ENCODE data around the gene FRS2.
"Not testable (repeated sequence)": the region's sequence is repeated elsewhere in the genome, so short reads cannot be mapped to it uniquely, and the experiment has no call there.

Gene FRS2

GRCh38 chr12:69588527-69588926 is 118.3 kb downstream of the FRS2 start:
- DNase-seq: no peak

DNA sequence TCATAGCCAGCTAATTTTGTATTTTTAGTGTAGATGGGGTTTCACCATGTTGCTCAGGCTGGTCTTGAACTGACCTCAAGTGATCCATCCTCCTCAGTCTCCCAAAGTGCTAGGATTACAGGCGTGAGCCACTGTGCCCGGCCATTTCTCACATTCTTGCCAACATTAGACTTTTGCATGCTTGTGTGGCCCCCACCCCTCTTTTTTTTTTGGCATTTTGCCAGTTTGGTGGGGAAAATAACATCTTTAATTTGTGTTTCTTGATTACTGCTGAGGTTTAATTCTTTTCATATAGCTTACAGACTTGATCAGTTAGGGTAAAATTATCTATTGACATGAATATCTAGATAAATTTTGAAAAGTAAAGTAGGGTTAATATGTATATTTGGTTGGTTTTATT is 118.9 kb downstream of the FRS2 start:
- no peak for DNase-seq

GRCh38 chr12:69595689-69596088 is 125.5 kb downstream of the FRS2 start:
- DNase-seq: peak; percentile 27

GRCh38 chr12:69598174-69598753 is 128.1 kb downstream of the FRS2 start:
- no peak for DNase-seq

DNA sequence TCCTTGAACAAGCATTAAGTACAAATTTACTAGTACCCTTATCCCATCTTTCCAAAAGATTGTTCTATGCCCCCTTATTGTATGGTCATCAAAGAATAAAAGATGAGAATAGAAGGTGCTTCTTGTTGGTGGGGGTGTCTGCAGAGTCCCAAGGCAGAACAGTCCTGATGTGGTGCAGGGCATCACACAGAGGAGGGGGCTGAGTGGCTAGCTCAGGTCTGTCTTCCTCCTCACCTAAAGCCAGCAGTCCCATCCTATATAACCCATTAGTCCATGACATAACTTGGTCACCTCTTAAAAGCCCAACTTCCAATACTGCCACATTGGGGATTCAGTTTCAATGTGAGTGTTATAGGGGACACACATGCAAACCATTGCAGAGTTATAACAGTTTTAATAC is 130.6 kb downstream of the FRS2 start:
- DNase-seq: no peak

- DNase-seq: no peak
Observed at GRCh38 chr12:69601962-69602685, 131.9 kb downstream of the FRS2 start.

GRCh38 chr12:69602954-69603353 is 132.8 kb downstream of the FRS2 start:
- no peak for DNase-seq

GRCh38 chr12:69603556-69603955 is 133.4 kb downstream of the FRS2 start:
- DNase-seq: not testable (repeated sequence)

GRCh38 chr12:69604275-69604674 is 134.1 kb downstream of the FRS2 start:
- not testable (repeated sequence) for DNase-seq

- DNase-seq: peak; percentile 29
Observed at GRCh38 chr12:69608114-69608513, 137.9 kb downstream of the FRS2 start.

GRCh38 chr12:69610126-69610525 is 139.9 kb downstream of the FRS2 start:
- no peak for DNase-seq

GRCh38 chr12:69610729-69611128 is 140.5 kb downstream of the FRS2 start, which contains the start of gene LRRC10:
Gene LRRC10 (minus strand): TSS chr12:69610907. CDS start chr12:69610838, 69 bp downstream.
- no peak for DNase-seq

DNA sequence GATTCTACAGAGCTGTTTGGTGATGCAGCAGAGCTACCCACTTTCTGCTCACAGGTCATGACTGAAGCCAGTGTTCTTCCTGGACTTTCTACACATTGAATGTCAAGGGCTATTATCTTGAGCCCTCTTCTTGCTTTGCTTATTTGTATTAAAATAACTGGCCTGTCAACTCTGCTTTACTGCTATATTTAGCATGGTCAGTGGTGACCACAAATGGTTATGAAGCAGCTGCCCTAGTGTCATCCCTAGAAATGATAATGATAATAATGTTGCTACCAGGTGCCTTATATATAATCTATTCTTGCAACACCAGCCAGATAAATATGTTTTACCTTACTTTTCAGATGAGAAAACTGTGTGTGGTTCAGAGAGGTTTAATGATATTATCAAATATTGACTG is 143.2 kb downstream of the FRS2 start:
- DNase-seq: no peak

DNA sequence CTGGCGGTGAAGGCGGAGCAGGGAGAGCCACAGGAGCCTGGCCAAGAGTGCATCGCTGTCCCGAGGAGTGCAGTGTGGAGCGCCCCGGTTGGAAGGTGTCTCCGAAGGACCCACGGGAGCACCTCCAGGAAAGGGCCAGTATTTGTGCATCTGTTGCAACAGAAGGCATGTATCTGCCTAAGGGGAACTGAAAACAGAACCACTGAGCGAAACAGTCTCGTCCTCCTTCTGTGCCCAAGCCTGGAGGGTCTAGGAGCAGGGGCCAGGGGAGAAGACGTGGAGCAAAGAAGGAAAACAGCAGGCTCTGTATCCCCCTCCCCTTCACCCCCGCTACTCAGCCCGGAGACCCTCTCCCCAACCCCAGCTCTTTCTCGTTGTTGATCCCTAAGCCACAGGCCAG is 145.8 kb downstream of the FRS2 start:
- no peak for DNase-seq

GRCh38 chr12:69619050-69619449 is 148.9 kb downstream of the FRS2 start:
- no peak for DNase-seq

- no peak for DNase-seq
Observed at GRCh38 chr12:69620077-69620476, 149.9 kb downstream of the FRS2 start.

- DNase-seq: no peak
Observed at GRCh38 chr12:69620921-69621320, 150.7 kb downstream of the FRS2 start.

DNA sequence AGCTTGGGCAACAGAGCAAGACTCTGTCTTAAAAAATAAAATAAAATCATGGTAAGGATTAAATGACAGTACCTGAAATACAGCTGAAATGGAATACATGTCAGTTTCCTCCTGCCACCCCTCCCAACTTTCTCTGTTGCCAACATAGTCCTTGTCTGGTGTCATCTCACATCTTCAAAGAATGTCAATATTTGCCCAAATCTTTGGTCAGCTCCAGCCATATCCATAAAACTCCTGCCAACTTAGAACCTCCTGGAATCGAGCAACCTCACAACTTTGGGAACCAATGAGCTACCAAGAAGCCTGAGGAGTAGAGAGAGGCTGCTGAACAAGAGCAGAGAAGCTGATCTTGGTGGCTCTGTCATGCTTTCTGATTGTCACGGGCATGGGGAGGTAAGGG is 151.4 kb downstream of the FRS2 start:
- no peak for DNase-seq

DNA sequence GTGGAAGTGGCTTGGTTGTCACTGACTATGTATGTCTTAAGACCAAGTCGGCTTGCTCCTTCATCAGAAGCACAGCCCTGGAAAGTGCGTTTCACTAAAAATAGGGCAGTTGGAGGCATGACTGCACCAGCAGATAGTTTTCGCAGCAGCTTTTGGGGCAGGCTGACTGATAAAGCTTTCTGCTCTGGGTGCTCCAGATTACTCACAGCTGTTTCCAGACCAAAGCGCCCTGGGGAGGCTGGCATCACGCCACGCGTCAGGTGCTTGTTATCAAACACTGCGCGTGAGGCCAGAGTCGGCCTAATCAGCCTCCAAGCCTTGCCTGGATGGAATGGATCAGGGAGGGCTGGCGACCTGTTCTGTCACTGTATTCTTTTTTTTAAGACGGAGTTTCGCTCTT is 153.8 kb downstream of the FRS2 start:
- peak; percentile 96 for DNase-seq

- DNase-seq: no peak
Observed at GRCh38 chr12:69627501-69627900, 157.3 kb downstream of the FRS2 start.

Measured in hematopoietic multipotent progenitor cell treated with erythropoietin and hydrocortisone succinate and interleukin-3 and kit ligand, for 4 days (in vitro differentiated cells).